GM18870 (cell line): ENCODE results near the gene AQP11.
"Not testable (repeated sequence)": the region's sequence is repeated elsewhere in the genome, so short reads cannot be mapped to it uniquely, and the experiment has no call there.

Experiments
- ATAC-seq: cut with Tn5 transposase; IDR thresholded peaks from one replicate; pipeline ENCODE4 v1.9.1; 2021; ENCODE audit warnings: moderate library complexity; ENCODE audit not compliant: unreplicated experiment

The AQP11 gene

DNA sequence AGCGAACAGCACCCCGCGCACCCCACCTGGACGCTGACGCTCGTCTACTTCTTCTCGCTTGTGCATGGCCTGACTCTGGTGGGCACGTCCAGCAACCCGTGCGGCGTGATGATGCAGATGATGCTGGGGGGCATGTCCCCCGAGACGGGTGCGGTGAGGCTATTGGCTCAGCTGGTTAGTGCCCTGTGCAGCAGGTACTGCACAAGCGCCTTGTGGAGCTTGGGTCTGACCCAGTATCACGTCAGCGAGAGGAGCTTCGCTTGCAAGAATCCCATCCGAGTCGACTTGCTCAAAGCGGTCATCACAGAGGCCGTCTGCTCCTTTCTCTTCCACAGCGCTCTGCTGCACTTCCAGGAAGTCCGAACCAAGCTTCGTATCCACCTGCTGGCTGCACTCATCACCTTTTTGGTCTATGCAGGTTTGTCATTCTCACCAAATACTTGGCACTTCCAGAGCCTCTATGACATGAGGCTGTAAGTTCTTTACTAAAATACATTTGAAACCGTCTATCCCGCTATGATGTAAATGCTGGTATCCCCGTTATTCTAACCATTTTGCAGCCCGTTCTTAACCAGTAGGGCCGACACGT is 535 bp downstream of the AQP11 start:
- ATAC-seq = peak; percentile 17

DNA sequence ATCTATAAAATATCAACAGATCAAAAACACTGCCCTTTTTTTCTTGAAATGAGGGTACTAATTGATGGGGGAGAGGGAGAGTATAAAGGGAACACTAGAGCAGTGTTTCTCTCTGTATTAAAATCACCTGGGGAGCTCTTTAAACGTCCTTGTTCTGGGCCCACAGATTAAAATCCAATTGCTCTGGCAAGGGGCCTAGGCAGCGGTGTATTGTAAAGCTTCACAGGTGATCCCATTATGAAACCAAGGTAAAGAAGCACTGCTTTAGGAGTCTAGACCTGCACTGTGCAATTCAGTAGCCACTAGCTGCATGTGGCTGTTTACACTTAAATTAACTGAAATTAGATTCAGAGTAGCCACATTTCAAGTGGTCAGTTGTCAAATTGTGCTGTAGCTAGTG is 3.0 kb downstream of the AQP11 start:
- ATAC-seq = no peak

DNA sequence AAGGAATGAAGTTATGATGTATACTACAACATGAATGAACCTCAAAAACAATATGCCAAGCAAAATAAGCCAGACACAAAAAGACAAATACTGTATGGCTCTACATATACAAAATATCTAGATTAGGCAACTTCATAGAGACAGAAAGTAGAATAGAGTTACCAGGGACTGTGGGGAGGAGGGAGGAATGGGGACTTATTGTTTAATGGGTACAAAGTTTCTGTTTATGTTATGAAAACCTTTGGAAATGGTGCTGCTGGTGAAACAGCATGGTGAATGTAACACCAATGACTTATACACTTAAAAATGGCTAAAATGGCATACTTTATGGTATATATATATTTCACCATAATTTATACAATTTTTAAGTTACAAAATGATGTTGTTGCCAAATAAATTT is 4.1 kb downstream of the AQP11 start:
- ATAC-seq = no peak

DNA sequence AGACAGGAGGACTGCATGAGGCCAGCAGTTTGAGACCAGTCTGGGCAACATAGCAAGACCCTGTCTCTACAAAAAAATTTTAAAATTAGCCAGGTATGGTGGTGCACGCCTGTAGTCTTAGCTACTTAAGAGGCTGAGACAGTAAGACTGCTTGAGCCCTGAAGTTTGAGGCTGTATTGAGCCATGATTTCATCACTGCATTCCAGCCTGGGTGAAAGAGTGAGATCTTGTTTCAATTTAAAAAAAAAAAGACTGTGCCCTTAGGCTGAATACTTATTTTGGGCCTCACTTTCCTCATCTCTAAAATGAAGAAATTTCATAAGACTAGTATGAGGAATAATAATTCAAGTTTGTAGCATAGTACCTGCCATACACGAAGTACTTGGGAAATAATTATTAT is 6.9 kb downstream of the AQP11 start:
- ATAC-seq = no peak

DNA sequence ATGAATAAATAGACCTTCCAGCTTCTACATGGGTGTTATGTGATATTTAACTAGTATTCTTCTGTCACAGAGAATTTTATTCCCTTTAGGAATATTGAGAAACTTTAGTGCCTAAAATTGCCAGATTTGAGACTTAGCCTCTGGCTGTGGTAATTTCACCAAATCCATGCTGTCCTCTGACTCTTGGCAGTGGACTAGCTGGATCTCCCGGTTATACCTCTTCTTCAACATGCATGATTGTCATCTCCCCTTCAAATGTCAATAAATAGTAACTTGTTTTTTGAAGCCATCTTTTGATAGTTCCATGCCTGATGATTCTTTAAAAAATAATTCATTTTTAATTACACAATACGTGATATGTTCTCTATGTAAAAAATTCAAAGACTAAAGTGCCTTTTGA is 8.4 kb downstream of the AQP11 start:
- no peak for ATAC-seq

DNA sequence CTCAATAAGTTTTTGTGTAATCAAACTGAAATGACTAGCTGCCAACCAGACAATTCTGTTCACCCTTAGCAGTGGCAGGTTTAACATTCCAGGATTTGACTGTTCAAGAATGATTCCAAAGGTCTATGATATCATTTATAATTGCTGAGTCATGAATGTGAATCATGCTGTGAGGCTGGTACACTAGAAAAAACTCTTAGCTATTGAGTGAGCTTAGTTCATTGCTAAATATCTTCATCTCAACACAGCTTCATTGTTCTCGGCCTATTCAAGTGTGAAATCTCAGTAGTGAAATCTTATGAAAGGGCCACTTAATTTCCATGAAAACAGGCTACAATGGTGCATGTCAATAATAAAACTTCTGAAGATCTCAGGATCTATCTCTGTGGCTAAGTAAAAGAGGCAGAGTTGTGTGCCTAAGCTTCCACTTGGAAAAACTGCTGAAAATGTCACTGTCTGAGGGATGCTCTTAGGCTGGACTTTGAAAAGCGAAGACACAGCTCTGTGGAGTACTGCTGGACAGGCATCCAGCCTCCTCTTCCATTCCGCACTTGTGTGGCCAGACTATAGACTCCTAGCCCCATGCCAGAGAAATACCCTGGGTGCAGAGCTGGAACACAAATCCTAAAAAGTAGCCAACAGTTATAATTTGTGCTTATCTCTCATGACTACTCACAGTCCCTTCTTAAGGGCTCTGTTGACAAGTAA is 12.8 kb downstream of the AQP11 start:
- ATAC-seq = no peak

DNA sequence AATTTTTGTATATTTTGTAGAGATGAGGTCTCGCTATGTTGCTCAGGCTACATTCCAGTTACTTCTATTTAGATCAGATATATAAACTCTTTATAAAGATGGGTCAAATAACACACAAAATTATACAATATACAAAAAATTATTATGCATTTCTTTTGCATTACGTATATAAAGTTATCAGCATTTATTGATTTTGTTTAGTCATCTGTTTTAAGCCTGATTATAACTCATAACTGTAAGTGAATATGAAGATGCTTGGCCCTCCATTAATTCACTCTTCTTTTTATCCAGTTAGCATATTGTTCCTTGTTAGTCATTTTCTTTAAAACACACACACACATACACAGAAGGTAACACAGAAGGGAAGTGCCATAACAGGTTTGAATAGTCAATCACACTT is 14.5 kb downstream of the AQP11 start:
- ATAC-seq = no peak

DNA sequence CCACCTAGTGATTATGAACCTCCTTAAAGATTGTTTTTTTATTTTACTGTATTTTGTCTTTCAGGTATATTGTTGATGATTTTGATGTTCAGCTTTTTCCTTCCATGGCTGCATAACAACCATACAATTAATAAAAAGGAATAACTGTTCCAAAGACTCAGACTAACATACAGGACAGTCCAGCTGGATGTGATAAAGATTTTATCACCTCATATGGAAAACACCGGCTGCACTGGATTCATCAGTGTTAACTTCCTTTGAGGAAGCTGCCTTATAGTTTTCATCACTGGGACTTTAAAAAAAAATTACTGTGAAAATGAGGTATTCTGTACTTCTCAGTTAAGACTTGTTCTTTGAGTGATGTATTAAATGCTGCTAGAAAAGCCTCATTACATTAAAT is 19.5 kb downstream of the AQP11 start:
- ATAC-seq = no peak

DNA sequence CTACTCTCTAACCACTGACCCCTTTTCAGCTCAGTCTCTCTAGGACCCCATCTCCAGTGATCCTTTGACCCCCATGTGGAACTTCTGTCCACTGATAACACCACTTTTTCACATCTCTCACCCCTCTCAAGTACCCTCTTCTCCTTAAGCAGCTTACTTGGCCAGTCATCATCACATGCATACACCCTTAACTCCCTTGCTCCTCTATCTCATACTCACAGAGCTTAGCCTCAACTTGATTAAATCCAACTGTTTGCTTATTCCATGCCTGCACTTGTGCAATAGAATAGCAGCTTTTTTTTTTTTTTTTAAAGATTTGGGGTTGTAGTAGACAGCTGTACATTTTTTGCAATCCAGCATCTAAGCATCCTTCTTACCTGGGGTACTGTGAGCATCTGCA is 22.2 kb downstream of the AQP11 start:
- ATAC-seq = no peak

DNA sequence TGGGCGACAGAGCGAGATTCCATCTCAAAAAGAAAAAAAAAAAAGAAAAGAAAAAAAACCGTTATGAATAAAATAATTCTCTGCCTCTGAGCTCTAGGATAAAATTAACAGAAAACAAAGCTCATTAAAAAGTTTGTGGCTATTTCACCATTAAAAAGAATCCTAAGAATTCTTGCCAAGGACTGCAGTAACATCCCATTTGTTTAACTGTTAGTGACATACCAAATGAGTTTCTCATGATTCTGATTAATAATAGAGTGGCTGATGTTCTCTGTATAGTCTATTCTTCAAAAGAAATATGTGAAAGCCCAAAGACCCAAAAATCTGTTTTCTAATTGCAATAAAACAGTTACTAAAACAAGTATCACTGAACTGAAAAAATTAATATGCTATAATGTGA is 28.1 kb downstream of the AQP11 start:
- no peak for ATAC-seq

DNA sequence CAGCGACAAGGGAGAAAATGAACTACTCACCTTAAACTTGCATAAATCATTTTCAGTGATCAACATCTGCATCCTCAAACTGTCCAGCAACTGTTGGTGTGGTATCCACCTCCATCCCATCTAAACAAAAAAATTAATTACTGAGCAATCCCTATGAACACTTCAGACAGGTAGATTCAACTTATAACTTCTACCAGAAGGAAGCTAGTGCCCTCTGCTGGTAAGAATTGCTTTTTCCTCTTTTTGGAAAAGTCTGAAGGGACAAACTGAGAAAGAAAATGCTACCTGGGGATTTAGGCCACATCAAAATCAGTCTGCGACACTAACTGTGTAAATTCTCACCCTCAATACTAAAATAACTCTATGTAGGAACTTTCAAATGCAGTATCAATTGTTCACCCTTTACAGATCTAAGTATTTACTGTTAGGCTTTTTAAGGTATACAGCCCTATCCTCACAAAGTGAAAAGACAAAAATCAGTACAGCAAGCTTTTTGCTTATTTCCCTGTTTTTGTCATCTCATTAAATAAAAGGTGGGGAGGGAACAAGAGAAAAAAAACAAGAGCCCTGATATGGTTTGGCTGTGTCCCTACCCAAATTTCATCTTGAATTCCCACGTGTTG is 29.9 kb downstream of the AQP11 start:
- no peak for ATAC-seq

DNA sequence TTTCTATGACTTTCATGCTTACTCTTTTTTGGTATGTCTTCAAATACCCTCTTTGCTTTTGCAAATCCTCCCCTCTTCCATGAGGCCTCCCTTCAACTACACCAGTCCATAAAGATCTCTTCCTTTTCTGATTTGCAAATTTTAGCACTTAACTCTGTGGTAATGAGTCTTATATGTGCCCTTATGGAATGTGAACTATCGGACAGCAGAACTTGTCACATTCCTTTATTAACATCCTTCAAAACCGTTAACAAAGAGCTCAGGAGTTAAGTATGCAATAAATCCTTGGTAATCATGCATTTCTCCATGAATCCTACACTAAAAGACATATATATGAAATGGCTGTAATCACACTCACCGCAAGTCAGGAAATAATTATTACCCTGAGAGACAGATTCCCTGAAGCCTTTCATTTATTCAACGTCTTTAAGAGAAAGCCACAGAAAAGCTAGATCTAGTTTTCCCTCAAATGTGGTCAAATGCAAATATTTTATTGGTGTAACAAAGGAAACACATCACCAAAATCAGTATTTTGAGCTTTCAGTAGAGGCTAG is 40.5 kb downstream of the AQP11 start:
- no peak for ATAC-seq

DNA sequence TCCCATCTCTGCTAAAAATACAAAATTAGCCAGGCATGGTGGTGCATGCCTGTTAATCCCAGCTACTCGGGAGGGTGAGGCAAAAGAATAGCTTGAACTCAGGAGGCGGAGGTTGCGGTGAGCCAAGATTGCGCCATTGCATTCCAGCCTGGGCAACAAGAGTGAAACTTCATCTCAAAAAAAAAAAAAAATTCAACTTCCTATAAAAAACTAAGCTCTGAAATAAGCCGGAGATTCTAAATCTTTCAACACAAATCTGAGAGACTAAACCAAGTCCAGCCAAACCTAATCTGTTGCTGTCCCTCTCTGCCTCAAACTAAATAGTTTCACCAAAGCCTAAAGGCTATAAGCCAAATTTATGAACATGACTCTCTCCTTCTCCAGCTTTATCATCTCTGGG is 44.2 kb downstream of the AQP11 start:
- not testable (repeated sequence) for ATAC-seq

DNA sequence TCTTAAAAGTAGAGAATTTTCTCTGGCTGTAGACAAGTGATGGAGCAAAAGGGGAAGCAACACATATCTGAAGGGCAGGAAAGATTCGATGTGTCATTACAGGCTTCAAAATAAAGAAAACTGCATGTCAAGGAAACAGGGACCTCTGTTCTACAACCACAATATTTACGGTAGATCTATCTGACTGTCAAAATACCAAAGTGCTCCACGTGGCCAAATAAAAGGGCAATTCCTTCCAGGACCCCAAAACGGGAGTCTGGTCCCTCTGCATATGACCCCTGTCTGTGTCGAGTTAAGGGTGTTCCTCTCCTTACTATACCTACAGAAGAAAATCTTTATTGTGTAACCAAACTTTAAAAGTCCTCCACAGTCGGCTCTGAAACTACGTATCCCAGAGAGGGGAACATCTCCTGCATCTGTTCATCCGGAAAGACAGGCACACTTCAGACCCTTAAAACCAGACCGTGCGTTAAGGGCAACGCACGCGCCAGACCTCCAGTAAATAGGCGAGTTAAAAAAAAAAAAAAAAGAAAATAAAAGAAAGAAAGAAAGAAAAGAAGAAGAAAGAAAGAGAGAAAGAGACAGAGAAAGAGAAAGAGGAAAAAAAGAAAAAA is 47.1 kb downstream of the AQP11 start:
- ATAC-seq = no peak

DNA sequence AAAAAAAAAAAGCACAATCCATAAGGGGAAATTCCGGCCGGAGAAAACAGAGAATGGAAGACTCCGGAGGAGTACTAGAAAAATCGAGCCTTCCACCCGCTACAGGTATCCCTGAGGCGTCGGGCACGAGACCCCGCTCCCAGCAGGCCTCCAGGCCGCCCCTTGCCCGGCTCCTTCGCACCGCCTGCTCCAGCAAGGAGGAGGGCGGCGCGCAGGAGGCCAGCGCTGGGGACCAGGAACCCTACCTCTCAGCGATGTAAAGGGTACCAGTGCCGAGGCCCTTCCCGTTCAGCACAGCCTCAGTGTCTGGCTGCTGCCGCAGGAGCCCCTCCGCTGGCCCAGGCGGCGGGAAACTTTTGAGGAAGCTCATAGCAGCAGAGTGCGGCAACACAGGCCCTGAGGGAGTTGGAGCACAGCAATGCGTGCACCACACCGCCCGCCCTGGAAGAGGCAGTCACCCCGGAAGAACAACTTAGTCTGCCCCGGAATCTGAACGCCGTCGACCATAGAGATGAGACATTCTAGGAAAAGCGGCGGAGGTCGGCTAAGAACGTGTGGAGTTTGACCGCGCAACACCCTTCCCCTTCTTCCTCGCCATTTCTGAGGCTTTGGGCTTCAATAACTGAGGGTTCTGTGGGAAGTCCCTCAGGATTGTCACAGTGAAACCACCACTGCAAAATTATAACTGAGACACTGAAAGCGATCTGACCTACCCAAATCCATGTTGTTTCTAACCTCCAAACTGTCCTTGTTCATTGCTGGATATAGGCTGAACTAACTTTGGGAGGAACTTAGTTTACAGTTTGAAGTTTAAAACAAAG is 47.8 kb downstream of the AQP11 start, which contains the start of gene CLNS1A:
Gene CLNS1A, minus strand, starts transcription at position 450 of the 821 bp plus-strand sequence. Its CDS starts 80 bp downstream, at position 370.
- ATAC-seq = peak; percentile 89

DNA sequence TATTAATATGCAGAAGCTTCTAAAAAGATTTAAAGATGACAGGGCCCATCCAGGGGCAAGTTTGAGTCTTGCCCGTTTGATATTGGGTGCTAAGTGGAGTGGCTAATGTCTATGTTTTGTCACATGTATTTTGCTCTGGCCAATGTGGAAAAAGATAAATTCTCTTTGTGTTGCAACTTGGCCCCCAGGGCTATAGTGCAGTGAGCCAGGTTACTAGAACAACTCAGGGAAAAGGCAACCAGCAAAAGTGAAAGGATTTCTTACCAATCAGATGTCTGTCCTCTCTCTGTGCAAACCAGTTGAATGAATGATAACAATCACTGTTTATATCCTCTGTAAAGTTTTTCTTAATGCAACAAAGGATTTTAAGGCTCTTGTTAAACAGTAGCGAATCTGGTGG is 52.5 kb downstream of the AQP11 start:
- no peak for ATAC-seq

DNA sequence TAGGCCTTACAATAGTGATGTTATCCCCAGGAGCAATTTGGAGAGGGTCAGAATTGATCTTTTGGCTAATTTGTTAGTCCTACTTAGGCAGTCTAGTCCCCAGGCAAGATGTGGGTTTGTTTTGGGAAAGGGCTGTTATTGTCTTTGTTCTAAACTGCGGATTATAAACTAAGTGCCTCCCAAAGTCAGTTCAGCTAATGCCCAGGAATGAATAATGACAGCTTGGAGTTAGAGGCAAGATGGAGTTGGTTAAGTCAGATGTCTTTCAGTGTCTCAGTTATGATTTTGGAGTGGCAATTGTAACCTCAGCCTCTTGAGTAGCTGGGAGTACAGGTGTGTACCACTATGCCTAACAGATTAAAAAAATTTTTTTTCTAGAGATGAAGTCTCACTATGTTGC is 55.1 kb downstream of the AQP11 start:
- no peak for ATAC-seq

DNA sequence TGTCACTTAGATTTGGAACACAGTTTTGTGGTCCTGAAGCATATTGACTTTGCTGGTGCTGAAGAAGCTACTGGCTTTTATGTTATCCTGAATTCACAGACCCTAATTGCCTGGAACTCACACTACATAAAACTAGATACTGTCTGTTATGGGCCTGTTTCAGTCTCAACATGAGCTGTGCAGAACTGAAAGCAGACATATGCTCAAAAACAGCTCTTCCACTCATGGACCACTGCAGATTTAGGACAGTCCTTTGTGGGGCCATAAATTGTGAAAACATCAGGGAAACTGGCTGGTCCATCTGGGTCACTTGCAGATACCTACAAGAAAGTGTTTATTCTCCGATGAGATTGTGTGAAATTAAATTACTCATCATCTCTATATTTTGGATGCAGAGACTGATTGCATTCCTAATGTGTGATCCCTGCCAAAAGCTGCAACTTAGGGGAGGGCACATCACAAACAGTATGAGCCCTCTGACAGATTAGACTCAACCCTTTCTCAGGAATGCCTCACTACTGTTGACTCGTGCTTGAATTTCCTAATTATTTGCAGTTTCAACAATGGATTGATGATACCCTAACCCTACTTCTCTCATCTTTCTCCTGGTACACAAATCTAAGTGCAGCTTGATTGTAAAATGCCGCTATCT is 58.0 kb downstream of the AQP11 start:
- no peak for ATAC-seq

DNA sequence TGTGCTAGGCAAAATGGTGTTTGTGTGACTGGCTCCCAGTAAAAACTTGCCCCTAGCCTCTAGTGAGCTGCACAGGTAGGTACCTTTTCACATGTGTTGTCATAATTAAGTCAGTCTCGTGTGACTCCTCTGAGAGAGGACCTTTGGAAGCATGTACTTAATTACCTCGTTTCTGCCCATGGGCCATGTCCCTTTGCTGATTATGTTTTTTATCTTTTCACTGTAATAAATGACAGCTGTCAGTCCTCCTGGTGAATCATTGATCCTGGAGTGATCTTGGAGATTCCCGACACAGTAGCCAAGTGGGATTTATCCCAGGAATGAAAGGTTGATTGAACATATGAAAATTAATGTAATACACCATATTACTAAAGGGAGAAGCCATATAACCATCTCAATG is 60.4 kb downstream of the AQP11 start:
- ATAC-seq = no peak

DNA sequence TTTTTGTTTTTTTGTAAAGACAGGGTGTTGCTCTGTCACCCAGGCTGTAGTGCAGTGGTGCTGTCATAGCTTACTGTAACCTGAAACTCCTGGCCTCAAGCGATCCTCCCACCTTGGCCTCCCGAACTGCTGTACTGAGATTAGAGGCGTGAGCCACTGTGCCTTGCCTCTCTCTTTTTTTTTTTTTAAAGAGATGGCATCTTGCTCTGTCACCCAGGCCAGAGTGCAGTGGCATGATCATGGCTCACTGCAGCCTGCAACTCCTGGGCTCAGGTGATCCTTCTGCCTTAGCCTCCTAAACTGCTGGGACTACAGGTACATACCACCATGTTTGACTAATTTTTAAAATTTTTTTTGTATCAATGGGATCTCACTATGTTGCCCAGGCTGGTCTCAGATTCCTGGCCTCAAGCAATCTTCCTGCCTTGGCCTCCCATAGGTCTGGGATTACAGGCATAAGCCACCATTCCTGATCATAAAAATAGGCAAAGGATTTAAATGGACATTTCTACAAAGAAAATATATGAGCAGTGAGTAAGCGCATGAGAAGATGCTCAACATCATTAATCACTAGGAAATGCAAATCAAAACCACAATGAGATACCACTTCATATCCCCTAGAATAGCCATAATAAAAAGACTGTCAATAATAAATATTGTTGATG is 65.1 kb downstream of the AQP11 start:
- no peak for ATAC-seq
